SJSA1 (cell line): ENCODE data around the gene PAN2. TPM values are rescaled to one million over a fixed set of nuclear protein-coding genes. Genes with fewer than 3 reads are reported as not detected.
A peak's percentile ranks its signal among the peaks of the same experiment; 100 is the strongest.
"Not testable (repeated sequence)": the region's sequence is repeated elsewhere in the genome, so short reads cannot be mapped to it uniquely, and the experiment has no call there.

Experiments
- DNase-seq, 2 experiments: peaks; one replicate each; pipeline ENCODE4 v3.0.0-alpha.2; 2015 to 2020; ENCODE audit warnings: low spot score in 2 of 2, low read depth in 1 of 2
- H3K27ac ChIP-seq: fragments of 250-450 bp; sonication (Bioruptor Pico); 2 replicates; pipeline ENCODE4 v1.5.1; 2020; ENCODE audit warnings: mild to moderate bottlenecking, moderate library complexity
- H3K27me3 ChIP-seq: fragments of 250-450 bp; sonication (Bioruptor Pico); replicated peaks from 2 replicates; pipeline ENCODE4 v1.5.1; 2020; ENCODE audit warnings: mild to moderate bottlenecking, moderate library complexity
- H3K36me3 ChIP-seq: fragments of 250-450 bp; sonication (Bioruptor Pico); 2 replicates; pipeline ENCODE4 v1.5.1; 2020; ENCODE audit warnings: mild to moderate bottlenecking
- H3K4me1 ChIP-seq: fragments of 250-450 bp; sonication (Bioruptor Pico); replicated peaks from 2 replicates; pipeline ENCODE4 v1.6.1; 2021; ENCODE audit warnings: mild to moderate bottlenecking
- H3K4me3 ChIP-seq: fragments of 250-450 bp; sonication (Bioruptor Pico); 2 replicates; pipeline ENCODE4 v1.5.1; 2020; ENCODE audit warnings: mild to moderate bottlenecking
- H3K9me3 ChIP-seq: fragments of 250-450 bp; sonication (Bioruptor Pico); replicated peaks from 2 replicates; pipeline ENCODE4 v1.5.1; 2020; ENCODE audit warnings: mild to moderate bottlenecking
- total RNA-seq: library from RNA; depleted of rRNA; stranded (reverse); fragments of >200 nt; shearing (Covaris generic); gene quantifications from 2 replicates; pipeline ENCODE4 v1.2.3, GENCODE V29; 2014

The PAN2 gene
- total RNA-seq, 1 experiment from 2014 or later = 6.9 TPM

DNA sequence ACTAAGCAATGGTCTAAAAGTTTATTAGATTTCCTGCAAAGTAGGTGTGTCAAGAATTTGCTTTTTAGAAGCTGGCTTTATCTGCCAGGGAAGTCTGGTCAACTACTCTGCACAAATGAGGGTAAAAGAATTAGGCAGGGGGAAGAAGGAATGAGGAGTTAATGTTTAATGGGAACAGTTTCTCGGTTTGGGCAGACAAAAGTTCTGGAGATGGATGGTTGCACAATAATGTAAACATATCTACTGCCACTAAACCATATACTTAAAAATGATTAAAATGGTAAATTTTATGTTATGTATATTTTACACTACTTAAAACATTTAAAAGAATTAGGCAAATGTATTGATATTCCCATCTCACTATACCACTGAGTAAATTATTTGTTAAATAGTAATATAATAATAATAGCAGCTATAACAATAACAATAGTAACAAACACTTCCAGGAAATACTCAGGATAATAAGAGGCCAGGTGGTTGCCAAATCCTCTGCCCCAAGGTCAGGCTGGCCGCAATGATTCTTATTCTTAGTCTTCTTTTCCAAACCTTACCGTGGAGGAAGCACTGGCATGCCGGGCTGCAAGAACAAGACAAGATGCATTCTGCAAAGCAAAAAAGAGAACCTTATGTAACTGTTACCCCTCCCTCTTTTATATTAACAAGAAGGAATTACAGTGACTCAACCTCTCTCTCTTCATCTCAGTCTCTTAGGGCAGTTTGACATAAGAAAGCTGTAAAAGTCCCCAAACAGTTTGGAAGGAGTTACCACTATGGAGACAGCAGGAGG lies 47.6 kb downstream of the PAN2 start:
- Histone ChIP-seq H3K36me3 (peaks cover 84% of the 10 kb centered on the region), H3K4me3 (no peak overlapping the region), H3K27ac (no peak overlapping the region), H3K27me3 (no peaks in the 10 kb centered on the region), H3K4me1 (no peaks in the 10 kb centered on the region), H3K9me3 (no peaks in the 10 kb centered on the region)
- no peak for DNase-seq

DNA sequence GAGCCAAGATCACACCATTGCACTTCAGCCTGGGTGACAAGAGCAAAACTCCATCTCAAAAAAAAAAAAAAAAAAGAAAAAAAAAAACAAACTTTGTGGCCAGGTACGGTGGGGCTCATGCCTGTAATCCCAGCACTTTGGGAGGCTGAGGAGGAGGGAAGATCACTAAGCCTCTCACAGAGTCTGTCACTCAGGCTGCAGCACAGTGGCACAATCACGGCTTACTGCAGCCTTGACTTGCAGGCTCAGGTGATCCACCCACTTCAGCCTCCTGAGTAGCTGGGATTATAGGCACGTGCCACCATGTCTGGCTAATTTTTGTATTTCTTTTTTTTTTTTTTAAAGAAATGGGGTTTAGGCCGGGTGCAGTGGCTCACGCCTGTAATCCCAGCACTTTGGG lies 49.5 kb downstream of the PAN2 start:
- not testable (repeated sequence) for H3K9me3 ChIP-seq, H3K27ac ChIP-seq, DNase-seq, H3K4me1 ChIP-seq, H3K27me3 ChIP-seq, H3K4me3 ChIP-seq
- peaks cover 85% of the 10 kb centered on the region for H3K36me3 ChIP-seq

DNA sequence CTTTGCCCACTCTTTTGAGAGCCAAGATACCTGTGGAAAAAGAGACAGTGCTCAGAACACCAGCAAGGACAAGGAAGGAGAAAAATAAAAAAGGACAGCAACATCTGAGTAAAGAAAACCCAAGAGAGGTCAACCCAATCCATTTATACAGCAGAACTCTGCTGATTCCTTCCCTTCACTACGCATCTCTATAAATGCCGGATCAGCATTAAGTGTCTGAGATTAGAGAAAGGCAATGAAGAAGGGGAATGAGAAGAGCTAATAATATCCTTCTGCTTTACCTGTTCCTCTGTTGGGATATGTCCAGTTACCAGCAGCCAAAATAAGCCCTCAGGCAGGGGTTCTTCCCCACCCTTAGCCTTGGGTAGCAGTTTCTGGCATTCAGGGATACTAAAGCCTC lies 51.2 kb downstream of the PAN2 start:
- no peaks in the 10 kb centered on the region for H3K4me1 ChIP-seq
- H3K4me3 ChIP-seq = no peak overlapping the region
- no peaks in the 10 kb centered on the region for H3K9me3 ChIP-seq
- no peaks in the 10 kb centered on the region for H3K27me3 ChIP-seq
- H3K36me3 ChIP-seq = peaks cover 93% of the 10 kb centered on the region
- no peak for DNase-seq
- no peak overlapping the region for H3K27ac ChIP-seq

DNA sequence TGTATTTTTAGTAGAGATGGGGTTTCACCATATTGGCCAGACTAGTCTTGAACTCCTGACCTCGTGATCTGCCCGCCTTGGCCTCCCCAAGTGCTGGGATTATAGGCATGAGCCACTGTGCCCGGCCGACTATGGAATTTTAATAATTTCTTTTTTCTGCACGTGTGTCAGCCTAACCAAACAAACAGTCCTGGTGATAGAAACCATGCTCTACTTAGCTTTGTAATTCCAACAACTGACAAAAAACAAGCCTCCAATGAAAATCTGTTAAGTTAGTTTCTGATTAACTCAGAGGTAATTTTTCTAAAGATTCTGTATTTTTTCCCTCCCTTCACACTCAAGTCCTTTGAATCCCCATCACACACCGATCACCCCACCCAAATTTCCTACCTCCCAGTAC lies 51.8 kb downstream of the PAN2 start:
- DNase-seq = no peak
- H3K4me1 ChIP-seq = no peaks in the 10 kb centered on the region
- H3K27ac ChIP-seq = no peak overlapping the region
- peaks cover 93% of the 10 kb centered on the region for H3K36me3 ChIP-seq
- no peaks in the 10 kb centered on the region for H3K9me3 ChIP-seq
- no peaks in the 10 kb centered on the region for H3K27me3 ChIP-seq
- no peak overlapping the region for H3K4me3 ChIP-seq

DNA sequence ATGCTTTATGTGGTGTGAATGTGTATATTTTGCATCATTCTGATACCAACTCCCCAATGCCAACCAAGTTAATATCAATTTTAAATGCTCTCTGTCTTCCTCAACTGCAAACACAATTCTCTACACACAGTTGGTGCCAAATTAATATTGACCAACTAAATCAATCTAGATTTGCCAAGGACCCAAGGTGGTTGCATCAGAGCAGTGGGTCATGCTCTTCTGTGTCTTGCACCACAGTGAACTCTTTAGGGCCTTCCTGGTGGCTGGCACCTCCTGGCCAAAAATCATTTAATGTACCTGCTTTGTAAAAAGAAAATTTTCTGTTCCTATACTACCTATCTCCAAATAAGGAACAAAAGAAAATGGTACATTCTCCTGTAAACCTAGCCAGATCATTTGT lies 53.0 kb downstream of the PAN2 start:
- peaks cover 93% of the 10 kb centered on the region for H3K36me3 ChIP-seq

DNA sequence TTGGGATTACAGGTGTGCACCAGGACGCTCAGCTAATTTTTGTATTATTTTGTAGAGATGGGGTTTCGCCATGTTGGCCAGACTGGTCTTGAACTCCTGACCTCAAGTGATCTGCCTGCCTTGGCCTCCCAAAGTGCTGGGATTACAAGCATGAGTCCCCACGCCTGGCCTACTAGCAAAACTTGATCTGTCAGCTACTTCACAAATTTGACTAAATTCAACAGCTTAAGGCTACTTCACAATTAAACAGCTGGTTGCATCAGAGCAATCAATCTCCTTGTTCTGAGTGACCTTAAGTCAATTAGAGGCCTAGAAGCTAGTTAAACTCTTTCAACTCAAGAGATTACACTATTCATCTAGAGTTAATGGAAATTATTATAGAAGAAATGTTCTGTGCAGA lies 54.9 kb downstream of the PAN2 start:
- H3K27me3 ChIP-seq = no peaks in the 10 kb centered on the region
- no peaks in the 10 kb centered on the region for H3K9me3 ChIP-seq
- no peaks in the 10 kb centered on the region for H3K4me1 ChIP-seq
- DNase-seq = no peak
- H3K27ac ChIP-seq = no peak overlapping the region
- H3K4me3 ChIP-seq = no peak overlapping the region
- H3K36me3 ChIP-seq = peaks cover 95% of the 10 kb centered on the region

More for the DNA sequence above, 53.0 kb downstream of the PAN2 start:
- Histone ChIP-seq H3K27me3 (no peaks in the 10 kb centered on the region), H3K4me1 (no peaks in the 10 kb centered on the region), H3K27ac (no peak overlapping the region), H3K4me3 (no peak overlapping the region), H3K9me3 (no peaks in the 10 kb centered on the region)
- no peak for DNase-seq

DNA sequence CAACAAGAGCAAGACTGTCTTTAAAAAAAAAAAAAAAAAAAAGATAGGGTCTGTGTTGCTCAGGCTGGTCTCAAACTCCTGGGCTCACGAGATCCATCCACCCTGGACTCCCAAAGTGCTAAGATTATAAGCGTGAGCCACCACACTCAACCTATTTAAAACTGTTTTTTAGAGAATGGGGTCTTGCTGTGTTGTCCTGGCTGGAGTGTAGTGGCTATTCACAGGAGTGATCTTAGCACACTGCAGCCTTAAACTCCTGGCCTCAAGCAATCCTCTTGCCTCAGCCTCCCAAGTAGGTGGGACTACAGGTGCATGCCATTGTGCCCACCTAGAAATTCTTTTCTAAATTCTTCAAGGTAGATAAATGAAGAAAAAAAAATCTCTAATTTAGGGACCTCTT lies 59.5 kb downstream of the PAN2 start:
- no peak overlapping the region for H3K4me3 ChIP-seq
- H3K27me3 ChIP-seq = no peaks in the 10 kb centered on the region
- H3K36me3 ChIP-seq = peaks cover 87% of the 10 kb centered on the region
- no peaks in the 10 kb centered on the region for H3K4me1 ChIP-seq
- H3K9me3 ChIP-seq = no peaks in the 10 kb centered on the region
- no peak overlapping the region for H3K27ac ChIP-seq
- no peak for DNase-seq

DNA sequence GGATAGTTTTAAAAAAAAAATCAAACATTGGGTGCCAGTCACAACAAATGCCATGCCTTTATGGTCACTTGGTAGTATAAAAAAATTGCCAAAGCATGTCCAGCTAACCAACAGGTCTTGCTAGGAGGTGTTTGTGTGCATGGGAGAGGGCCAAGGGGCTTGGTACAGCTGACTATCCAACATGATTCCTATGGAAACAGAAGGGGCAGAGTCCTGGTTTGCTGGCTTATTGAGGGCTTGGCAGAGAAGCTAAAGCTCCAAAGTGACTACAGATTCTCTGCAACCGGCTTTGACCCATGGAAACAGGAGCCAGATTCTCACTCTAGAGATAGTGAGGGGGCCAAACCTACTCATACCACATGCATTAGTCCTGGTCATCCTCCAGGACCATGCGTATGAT lies 61.3 kb downstream of the PAN2 start:
- peaks cover 72% of the 10 kb centered on the region for H3K36me3 ChIP-seq
- DNase-seq, H3K27me3 ChIP-seq, H3K27ac ChIP-seq, H3K4me1 ChIP-seq, H3K9me3 ChIP-seq, H3K4me3 ChIP-seq: not testable (repeated sequence)

DNA sequence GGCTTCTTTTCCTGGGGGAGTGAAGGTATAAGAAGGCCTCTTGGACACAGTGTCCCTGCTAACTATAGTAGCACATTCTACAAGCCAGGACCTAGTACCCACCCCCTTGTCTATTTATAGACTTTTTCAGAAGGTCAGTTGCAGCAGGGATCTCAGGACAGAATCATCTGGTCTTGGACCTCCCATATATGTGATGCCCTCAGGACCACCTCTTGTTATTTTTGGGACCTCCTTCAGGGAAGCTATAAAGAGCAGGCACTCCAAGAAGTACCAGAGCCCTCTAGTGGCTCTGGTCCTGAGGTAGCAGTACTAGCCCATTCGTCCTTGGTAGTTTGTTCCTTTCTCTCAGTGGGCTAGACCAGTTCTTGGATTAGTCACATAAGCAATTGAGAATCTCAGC lies 62.8 kb downstream of the PAN2 start:
- Histone ChIP-seq H3K4me1 (peaks cover 9% of the 10 kb centered on the region), H3K36me3 (peaks cover 61% of the 10 kb centered on the region)
- peak in 1 of 2 experiments; percentile 30 for DNase-seq

DNA sequence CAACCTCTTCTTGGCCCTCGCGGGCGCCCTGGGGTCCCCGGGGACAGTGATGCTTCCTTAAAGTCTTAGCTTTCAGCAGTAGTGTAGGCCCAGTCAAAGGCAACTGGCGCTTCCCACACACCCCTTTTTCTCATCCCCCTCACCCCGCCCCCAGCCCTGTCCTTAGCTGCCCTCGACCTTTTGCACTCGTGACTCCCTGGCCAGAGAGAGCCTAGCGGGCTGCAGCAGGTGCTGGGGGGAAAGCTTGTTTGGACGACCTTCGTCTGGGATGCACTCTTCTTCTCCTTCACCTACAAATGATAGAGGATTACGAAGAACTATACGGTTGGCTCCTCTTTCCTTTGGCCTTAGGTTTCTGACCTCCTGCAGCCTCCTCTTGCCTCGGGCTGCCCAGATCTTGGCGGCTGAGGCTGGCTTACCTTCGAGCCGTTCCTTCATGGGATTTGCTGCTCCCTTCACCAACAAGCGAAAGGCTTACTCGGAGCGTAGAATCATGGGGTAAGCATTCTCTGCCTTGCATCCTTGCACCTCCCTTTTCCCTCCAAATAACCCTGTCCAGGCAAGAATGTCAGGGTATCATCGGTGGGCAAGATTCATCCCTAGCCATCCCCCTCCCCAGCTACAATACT lies 66.2 kb downstream of the PAN2 start:
- Histone ChIP-seq H3K9me3 (no peaks in the 10 kb centered on the region), H3K4me1 (peaks cover 9% of the 10 kb centered on the region), H3K27me3 (no peaks in the 10 kb centered on the region), H3K27ac (no peak overlapping the region), H3K4me3 (peak overlapping the region; percentile 65), H3K36me3 (peaks cover 29% of the 10 kb centered on the region)
- DNase-seq = no peak

More for the DNA sequence above, 62.8 kb downstream of the PAN2 start:
- H3K9me3 ChIP-seq = no peaks in the 10 kb centered on the region
- no peak overlapping the region for H3K4me3 ChIP-seq
- no peak overlapping the region for H3K27ac ChIP-seq
- no peaks in the 10 kb centered on the region for H3K27me3 ChIP-seq

DNA sequence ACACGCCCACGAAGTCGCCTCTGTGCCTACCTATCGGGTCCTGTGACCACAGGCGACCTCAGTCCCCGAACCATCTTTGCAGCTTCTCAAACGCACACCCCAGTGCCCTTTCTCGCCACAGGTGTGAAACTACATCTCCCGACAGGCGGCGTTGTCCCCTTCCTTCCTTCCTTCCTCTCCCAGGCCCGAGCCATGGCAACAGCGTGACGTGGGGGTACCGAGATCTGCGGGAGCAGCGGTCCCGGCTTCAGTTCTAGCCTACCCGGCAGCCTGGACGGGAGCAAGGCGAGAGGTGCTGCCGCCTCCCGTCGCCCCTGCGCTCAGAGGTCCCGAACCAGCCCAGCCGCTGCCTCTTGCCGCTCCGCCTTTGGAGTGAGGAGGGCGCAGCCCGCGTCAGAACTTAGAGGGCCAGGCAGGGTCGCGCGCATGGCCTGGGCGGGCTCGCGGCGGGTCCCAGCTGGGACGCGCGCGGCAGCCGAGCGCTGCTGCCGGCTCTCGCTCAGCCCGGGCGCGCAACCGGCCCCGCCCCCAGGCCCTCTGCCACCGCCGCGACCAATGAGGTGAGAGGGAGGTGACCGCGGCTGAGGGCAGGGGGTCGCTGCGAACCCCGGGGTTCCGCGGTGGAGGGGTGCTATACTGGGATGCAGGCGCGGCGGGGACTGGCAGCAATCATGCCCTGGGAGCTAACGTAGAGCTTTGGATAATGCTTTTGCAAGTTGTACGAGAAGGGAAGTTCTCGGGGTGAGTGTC lies 66.9 kb downstream of the PAN2 start, which contains the start of gene COQ10A:
COQ10A (plus strand) TSS at position 250 of the 750 bp plus-strand sequence; CDS start at position 427, 177 bp downstream.
- Histone ChIP-seq H3K9me3 (no peaks in the 10 kb centered on the region), H3K4me3 (peak within 1 kb of the TSS; percentile 65), H3K27me3 (no peaks in the 10 kb centered on the region), H3K36me3 (peaks cover 27% of the 10 kb centered on the region), H3K27ac (peak within 1 kb of the TSS; percentile 78), H3K4me1 (peaks cover 14% of the 10 kb centered on the region)
- peak; percentile 89 to 94 for DNase-seq
